ENCODE results near the gene CDH23. TPM values are rescaled to one million over a fixed set of nuclear protein-coding genes. Genes with fewer than 3 reads are reported as not detected.

CDH23 gene
- total and polyA plus RNA-seq, 10 of the 15 experiments (the other 5 are each of a cell fraction or from before 2014, with no cell fraction given), result 0.09 to 0.40 (median 0.15) TPM; not detected in 1

GRCh38 chr10:71575934-71576801, 179.4 kb downstream of the CDH23 start:
- H3K4me2 ChIP-seq (ENCODE audit: control insufficient read depth, insufficient read depth), result no peak overlapping the region
- CTCF ChIA-PET, result interaction anchor here (1.6 kb wide), 1 partner anchor 292 kb away, joined by 3 read pairs; no protein-coding TSS in a partner anchor
- POLR2A ChIA-PET, result no interaction called here
- no peaks in the 10 kb centered on the region for H3K4me1 ChIP-seq (ENCODE audit: control insufficient read depth, insufficient read depth, low read length)
- no peaks in the 10 kb centered on the region for H3K36me3 ChIP-seq (ENCODE audit: control insufficient read depth in 2 of 2, insufficient read depth in 2 of 2, low read length in 1 of 2)
- H3K27ac ChIP-seq (ENCODE audit: control insufficient read depth, insufficient read depth), result no peak overlapping the region
- H3K9ac ChIP-seq (ENCODE audit: control insufficient read depth, insufficient read depth, low read length), result no peak overlapping the region
- FAIRE-seq (no peak), ATAC-seq (no peak), DNase-seq (ENCODE audit: low read depth, low spot score) (no peak)
- no peaks in the 10 kb centered on the region for H3K9me3 ChIP-seq (replicated peaks; ENCODE audit: control insufficient read depth, insufficient read depth, low read length)
- H4K20me1 ChIP-seq (ENCODE audit: control insufficient read depth, insufficient read depth), result no peaks in the 10 kb centered on the region
- H3K27me3 ChIP-seq (replicated peaks in 1 of 2; ENCODE audit: control insufficient read depth in 2 of 2, insufficient read depth in 2 of 2, low read length in 1 of 2), result peaks cover 0 to 3% of the 10 kb centered on the region in 2 experiments; a peak in 2 of 4 replicates
- H3K79me2 ChIP-seq (ENCODE audit: control insufficient read depth, insufficient read depth, low read length), result no peaks in the 10 kb centered on the region
- SMC1A ChIA-PET (ENCODE audit: uncharacterized antibody, unreplicated experiment), result interaction anchor here (1.2 kb wide), 1 partner anchor 90 kb away, joined by 5 read pairs; no protein-coding TSS in a partner anchor
- in situ Hi-C loops (cut with MboI), result no loop called here
- RAD21 ChIA-PET (ENCODE audit: unreplicated experiment), result no interaction called here
- BruUV-seq (replicated peaks), result no TSS peak
- TF ChIP-seq POLR2A (IDR thresholded peaks at IDR 0.05; ENCODE audit: low read depth, low read length), result no peak
- no peak overlapping the region for H2AFZ ChIP-seq (ENCODE audit: control insufficient read depth, low read depth, low read length)
- intact Hi-C loops (cut with micrococcal nuclease; ENCODE audit: unreplicated experiment), result no loop called here
- H3K4me3 ChIP-seq, result no peak overlapping the region
- 25% methylated on average over 16 of the region's 16 CpGs for WGBS (ENCODE audit: insufficient coverage, insufficient replicate concordance, low lambda C conversion rate, missing lambda C conversion rate)

GRCh38 chr10:71576842-71577241, 180.1 kb downstream of the CDH23 start:
- no peak for DNase-seq (ENCODE audit: low read depth, low spot score)
- H3K79me2 ChIP-seq (ENCODE audit: control insufficient read depth, insufficient read depth, low read length), result no peaks in the 10 kb centered on the region
- no peaks in the 10 kb centered on the region for H3K9me3 ChIP-seq (replicated peaks; ENCODE audit: control insufficient read depth, insufficient read depth, low read length)
- H3K4me2 ChIP-seq (ENCODE audit: control insufficient read depth, insufficient read depth), result no peak overlapping the region
- in situ Hi-C loops (cut with MboI), result no loop called here
- H3K4me1 ChIP-seq (ENCODE audit: control insufficient read depth, insufficient read depth, low read length), result no peaks in the 10 kb centered on the region
- no TSS peak for BruUV-seq (replicated peaks)
- no peak for FAIRE-seq
- ChIA-PET RAD21 (ENCODE audit: unreplicated experiment) (no interaction called here), SMC1A (ENCODE audit: uncharacterized antibody, unreplicated experiment) (no interaction called here), POLR2A (no interaction called here), CTCF (no interaction called here)
- H3K27me3 ChIP-seq (replicated peaks in 1 of 2; ENCODE audit: control insufficient read depth in 2 of 2, insufficient read depth in 2 of 2, low read length in 1 of 2), result peaks cover 0 to 3% of the 10 kb centered on the region in 2 experiments; a peak in 2 of 4 replicates
- no peak overlapping the region for H3K9ac ChIP-seq (ENCODE audit: control insufficient read depth, insufficient read depth, low read length)
- intact Hi-C loops (cut with micrococcal nuclease; ENCODE audit: unreplicated experiment), result no loop called here
- no peak overlapping the region for H2AFZ ChIP-seq (ENCODE audit: control insufficient read depth, low read depth, low read length)
- no peaks in the 10 kb centered on the region for H4K20me1 ChIP-seq (ENCODE audit: control insufficient read depth, insufficient read depth)
- 51% methylated on average over 9 of the region's 9 CpGs for WGBS (ENCODE audit: insufficient coverage, insufficient replicate concordance, low lambda C conversion rate, missing lambda C conversion rate)
- no peaks in the 10 kb centered on the region for H3K36me3 ChIP-seq (ENCODE audit: control insufficient read depth in 2 of 2, insufficient read depth in 2 of 2, low read length in 1 of 2)
- H3K27ac ChIP-seq (ENCODE audit: control insufficient read depth, insufficient read depth), result no peak overlapping the region
- no peak overlapping the region for H3K4me3 ChIP-seq
- ATAC-seq, result no peak
- TF ChIP-seq SP1 (IDR thresholded peaks at IDR 0.05; ENCODE audit: low read depth, low read length) (no peak), EED (IDR thresholded peaks at IDR 0.05; ENCODE audit: low read depth) (no peak), ZNF217 (IDR thresholded peaks at IDR 0.05) (no peak), TAF1 (IDR thresholded peaks at IDR 0.05; ENCODE audit: borderline replicate concordance, low read depth, low read length) (no peak), GABPA (IDR thresholded peaks at IDR 0.05; ENCODE audit: low read depth) (no peak), STAT1 (conservative IDR thresholded peaks at IDR 0.05) (no peak), FOS (IDR thresholded peaks at IDR 0.05; ENCODE audit: borderline replicate concordance, extremely low read depth, insufficient read length) (no peak), ZNF592 (IDR thresholded peaks at IDR 0.05) (no peak), BCL3 (IDR thresholded peaks at IDR 0.05; ENCODE audit: borderline replicate concordance, insufficient read depth, low read depth, low read length, poor library complexity, severe bottlenecking) (no peak)

Measured in GM12878 (cell line).